ENCODE results near the gene ALDH18A1. TPM values are rescaled to one million over a fixed set of nuclear protein-coding genes. Genes with fewer than 3 reads are reported as not detected.

The ALDH18A1 gene
- polyA plus RNA-seq, 2 of the 4 experiments (the other 2 are of a cell fraction): 41.8 to 69.9 TPM

DNA sequence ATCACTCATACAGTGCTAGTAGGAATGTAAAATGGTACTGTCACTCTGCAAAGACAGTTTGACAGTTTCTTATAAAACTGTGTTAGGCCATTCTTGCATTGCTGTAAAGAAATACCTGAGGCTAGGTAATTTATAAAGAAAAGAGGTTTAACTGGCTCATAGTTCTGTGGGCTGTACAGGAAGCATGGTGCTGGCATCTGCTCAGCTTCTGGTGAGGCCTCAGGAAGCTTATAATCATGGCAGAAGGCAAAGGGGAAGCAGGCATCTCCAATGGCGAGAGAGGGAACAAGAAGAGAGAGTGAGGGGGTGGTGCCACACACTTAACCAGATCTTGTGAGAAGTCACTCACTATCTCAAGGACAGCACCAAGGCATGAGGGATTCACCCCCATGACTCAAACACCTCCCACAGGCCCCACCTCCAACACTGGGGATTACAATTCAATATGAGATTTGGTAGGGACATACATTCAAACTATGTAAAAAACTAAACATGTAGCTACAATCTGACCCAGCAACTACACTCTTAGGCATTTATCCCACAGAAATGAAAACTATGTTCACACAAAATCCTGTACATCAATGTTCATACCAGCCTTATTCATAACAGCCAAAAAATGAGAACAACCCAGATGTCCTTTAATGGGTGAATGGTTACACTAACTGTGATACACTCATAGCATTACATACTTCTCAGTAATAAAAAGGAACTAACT, 5.0 kb downstream of the ALDH18A1 start (continued):
- TF ChIP-seq, protein P1, sequence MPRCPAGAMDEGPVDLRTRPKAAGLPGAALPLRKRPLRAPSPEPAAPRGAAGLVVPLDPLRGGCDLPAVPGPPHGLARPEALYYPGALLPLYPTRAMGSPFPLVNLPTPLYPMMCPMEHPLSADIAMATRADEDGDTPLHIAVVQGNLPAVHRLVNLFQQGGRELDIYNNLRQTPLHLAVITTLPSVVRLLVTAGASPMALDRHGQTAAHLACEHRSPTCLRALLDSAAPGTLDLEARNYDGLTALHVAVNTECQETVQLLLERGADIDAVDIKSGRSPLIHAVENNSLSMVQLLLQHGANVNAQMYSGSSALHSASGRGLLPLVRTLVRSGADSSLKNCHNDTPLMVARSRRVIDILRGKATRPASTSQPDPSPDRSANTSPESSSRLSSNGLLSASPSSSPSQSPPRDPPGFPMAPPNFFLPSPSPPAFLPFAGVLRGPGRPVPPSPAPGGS (IDR thresholded peaks at IDR 0.05): no peak
- no peak for TF ChIP-seq FOXS1 (CRISPR knock-in tag; IDR thresholded peaks at IDR 0.05)
- TF ChIP-seq, protein P2, sequence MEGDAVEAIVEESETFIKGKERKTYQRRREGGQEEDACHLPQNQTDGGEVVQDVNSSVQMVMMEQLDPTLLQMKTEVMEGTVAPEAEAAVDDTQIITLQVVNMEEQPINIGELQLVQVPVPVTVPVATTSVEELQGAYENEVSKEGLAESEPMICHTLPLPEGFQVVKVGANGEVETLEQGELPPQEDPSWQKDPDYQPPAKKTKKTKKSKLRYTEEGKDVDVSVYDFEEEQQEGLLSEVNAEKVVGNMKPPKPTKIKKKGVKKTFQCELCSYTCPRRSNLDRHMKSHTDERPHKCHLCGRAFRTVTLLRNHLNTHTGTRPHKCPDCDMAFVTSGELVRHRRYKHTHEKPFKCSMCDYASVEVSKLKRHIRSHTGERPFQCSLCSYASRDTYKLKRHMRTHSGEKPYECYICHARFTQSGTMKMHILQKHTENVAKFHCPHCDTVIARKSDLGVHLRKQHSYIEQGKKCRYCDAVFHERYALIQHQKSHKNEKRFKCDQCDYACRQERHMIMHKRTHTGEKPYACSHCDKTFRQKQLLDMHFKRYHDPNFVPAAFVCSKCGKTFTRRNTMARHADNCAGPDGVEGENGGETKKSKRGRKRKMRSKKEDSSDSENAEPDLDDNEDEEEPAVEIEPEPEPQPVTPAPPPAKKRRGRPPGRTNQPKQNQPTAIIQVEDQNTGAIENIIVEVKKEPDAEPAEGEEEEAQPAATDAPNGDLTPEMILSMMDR (IDR thresholded peaks at IDR 0.05): no peak
- TF ChIP-seq, protein P3, sequence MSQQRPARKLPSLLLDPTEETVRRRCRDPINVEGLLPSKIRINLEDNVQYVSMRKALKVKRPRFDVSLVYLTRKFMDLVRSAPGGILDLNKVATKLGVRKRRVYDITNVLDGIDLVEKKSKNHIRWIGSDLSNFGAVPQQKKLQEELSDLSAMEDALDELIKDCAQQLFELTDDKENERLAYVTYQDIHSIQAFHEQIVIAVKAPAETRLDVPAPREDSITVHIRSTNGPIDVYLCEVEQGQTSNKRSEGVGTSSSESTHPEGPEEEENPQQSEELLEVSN (IDR thresholded peaks at IDR 0.05; ENCODE audit: borderline replicate concordance, low read depth): no peak
- no peak for TF ChIP-seq CHD2 (IDR thresholded peaks at IDR 0.05; ENCODE audit: low read length, partially characterized antibody)

DNA sequence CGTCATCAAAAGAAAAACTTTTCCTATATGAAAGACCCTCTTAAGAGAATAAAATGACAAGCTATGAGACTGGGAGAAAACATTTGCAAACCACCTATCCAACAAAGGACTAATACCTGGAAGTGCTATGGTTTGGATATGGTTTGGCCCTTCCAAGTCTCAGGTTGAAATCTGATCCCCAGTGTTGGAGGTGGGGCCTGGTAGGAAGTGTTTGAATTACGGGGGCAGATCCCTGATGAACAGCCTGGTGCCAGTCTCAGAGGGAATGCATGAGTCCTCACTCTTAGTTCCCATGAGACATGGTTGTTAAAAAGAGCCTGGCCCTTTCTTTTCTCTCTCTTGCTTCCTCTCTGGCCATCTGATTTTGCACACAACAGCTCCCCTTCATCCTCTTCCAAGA, 6.3 kb downstream of the ALDH18A1 start:
- 93% methylated on average over 2 of the region's 2 CpGs for WGBS (ENCODE audit: missing lambda C conversion rate)
- Histone ChIP-seq H3K4me3 (no peak overlapping the region), H3K27ac (no peak overlapping the region), H3K9me3 (peaks cover 8% of the 10 kb centered on the region; the same call in 1 of the 3 replicates), H3K4me1 (peaks cover 7% of the 10 kb centered on the region; the same call in 1 of the 3 replicates), H3K4me2 (no peak overlapping the region)
- FAIRE-seq (no peak), DNase-seq (ENCODE audit: low read depth in 1 of 2, low spot score in 1 of 2) (no peak), ATAC-seq (no peak)
- TF ChIP-seq NR3C1 (IDR thresholded peaks at IDR 0.05): no peak
- TF ChIP-seq, protein P4, sequence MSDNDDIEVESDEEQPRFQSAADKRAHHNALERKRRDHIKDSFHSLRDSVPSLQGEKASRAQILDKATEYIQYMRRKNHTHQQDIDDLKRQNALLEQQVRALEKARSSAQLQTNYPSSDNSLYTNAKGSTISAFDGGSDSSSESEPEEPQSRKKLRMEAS (IDR thresholded peaks at IDR 0.05): no peak
- TF ChIP-seq, protein P1 (IDR thresholded peaks at IDR 0.05): no peak
- TF ChIP-seq, protein P5, sequence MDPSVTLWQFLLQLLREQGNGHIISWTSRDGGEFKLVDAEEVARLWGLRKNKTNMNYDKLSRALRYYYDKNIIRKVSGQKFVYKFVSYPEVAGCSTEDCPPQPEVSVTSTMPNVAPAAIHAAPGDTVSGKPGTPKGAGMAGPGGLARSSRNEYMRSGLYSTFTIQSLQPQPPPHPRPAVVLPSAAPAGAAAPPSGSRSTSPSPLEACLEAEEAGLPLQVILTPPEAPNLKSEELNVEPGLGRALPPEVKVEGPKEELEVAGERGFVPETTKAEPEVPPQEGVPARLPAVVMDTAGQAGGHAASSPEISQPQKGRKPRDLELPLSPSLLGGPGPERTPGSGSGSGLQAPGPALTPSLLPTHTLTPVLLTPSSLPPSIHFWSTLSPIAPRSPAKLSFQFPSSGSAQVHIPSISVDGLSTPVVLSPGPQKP (IDR thresholded peaks at IDR 0.05; ENCODE audit: low read depth, low read length): no peak
- TF ChIP-seq ZSCAN20 (CRISPR knock-in tag; IDR thresholded peaks at IDR 0.05): no peak
- CTCF ChIA-PET: interaction anchor here (0.7 to 1.4 kb wide), 5 partner anchors 10 to 43 kb away, joined by 3 to 4 read pairs (median 3); partner anchors contain the start of gene TCTN3
- POLR2A ChIA-PET: no interaction called here

DNA sequence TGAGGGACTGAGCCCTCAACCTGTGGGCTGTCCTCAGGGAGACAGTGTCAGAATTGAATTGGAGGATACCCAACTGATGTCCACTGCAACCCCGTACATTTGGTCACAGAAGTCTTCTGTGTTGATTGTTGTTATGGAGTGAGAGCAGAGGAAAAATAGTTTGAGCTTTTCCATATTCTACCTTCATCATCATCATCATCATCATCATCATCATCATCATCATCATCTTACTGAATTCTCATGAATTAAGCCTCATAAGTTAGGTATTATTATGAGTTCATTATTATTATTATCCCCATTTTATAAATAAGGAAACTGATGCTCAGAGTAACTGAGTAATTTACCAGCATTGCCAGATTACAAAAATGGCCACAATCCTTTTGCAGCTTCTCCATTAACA, 8.4 kb downstream of the ALDH18A1 start:
- TF ChIP-seq RFX5 (IDR thresholded peaks at IDR 0.05) (no peak), KDM1A (IDR thresholded peaks at IDR 0.05; ENCODE audit: low read depth) (no peak), TP53 (CRISPR knock-in tag; IDR thresholded peaks at IDR 0.05) (no peak), KDM5A (IDR thresholded peaks at IDR 0.05) (no peak)
- TF ChIP-seq, protein P6, sequence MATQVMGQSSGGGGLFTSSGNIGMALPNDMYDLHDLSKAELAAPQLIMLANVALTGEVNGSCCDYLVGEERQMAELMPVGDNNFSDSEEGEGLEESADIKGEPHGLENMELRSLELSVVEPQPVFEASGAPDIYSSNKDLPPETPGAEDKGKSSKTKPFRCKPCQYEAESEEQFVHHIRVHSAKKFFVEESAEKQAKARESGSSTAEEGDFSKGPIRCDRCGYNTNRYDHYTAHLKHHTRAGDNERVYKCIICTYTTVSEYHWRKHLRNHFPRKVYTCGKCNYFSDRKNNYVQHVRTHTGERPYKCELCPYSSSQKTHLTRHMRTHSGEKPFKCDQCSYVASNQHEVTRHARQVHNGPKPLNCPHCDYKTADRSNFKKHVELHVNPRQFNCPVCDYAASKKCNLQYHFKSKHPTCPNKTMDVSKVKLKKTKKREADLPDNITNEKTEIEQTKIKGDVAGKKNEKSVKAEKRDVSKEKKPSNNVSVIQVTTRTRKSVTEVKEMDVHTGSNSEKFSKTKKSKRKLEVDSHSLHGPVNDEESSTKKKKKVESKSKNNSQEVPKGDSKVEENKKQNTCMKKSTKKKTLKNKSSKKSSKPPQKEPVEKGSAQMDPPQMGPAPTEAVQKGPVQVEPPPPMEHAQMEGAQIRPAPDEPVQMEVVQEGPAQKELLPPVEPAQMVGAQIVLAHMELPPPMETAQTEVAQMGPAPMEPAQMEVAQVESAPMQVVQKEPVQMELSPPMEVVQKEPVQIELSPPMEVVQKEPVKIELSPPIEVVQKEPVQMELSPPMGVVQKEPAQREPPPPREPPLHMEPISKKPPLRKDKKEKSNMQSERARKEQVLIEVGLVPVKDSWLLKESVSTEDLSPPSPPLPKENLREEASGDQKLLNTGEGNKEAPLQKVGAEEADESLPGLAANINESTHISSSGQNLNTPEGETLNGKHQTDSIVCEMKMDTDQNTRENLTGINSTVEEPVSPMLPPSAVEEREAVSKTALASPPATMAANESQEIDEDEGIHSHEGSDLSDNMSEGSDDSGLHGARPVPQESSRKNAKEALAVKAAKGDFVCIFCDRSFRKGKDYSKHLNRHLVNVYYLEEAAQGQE (IDR thresholded peaks at IDR 0.05): no peak
- POLR2A ChIA-PET: no interaction called here
- whole genome bisulfite sequencing (ENCODE audit: missing lambda C conversion rate): 86% methylated on average over 1 of the region's 1 CpG

More for the DNA sequence above, 8.4 kb downstream of the ALDH18A1 start:
- CTCF ChIA-PET: interaction anchor here (0.5 to 1.4 kb wide), 3 partner anchors 13 to 455 kb away, joined by 3 to 5 read pairs (median 4); partner anchors contain the start of gene TCTN3
- Histone ChIP-seq H3K4me1 (no peaks in the 10 kb centered on the region), H3K9me3 (peaks cover 8% of the 10 kb centered on the region; the same call in 1 of the 3 replicates), H3K27ac (no peak overlapping the region), H3K4me3 (no peak overlapping the region), H3K4me2 (no peak overlapping the region)
- no peak for ATAC-seq
- no peak for DNase-seq (ENCODE audit: low read depth in 1 of 2, low spot score in 1 of 2)
- no peak for FAIRE-seq
